Measurements from ENCODE around the gene APC.
"Not testable (repeated sequence)": the region's sequence is repeated elsewhere in the genome, so short reads cannot be mapped to it uniquely, and the experiment has no call there.

Gene APC

GRCh38 chr5:112716895-112717294 is 20.8 kb upstream of the APC start:
- not testable (repeated sequence) for DNase-seq (ENCODE audit: low spot score)

GRCh38 chr5:112717506-112718082 is 20.1 kb upstream of the APC start:
- DNase-seq (ENCODE audit: low spot score) = no peak

- no peak for DNase-seq (ENCODE audit: low spot score)
Observed at GRCh38 chr5:112718344-112718743, 19.3 kb upstream of the APC start.

GRCh38 chr5:112720576-112720975 is 17.1 kb upstream of the APC start:
- no peak for DNase-seq (ENCODE audit: low spot score)

- DNase-seq (ENCODE audit: low spot score) = no peak
Observed at GRCh38 chr5:112724901-112725300, 12.8 kb upstream of the APC start.

- DNase-seq (ENCODE audit: low spot score) = no peak
Observed at GRCh38 chr5:112729630-112730029, 8.1 kb upstream of the APC start.

- no peak for DNase-seq (ENCODE audit: low spot score)
Observed at GRCh38 chr5:112732131-112732530, 5.6 kb upstream of the APC start.

GRCh38 chr5:112733586-112733985 is 4.1 kb upstream of the APC start:
- no peak for DNase-seq (ENCODE audit: low spot score)

GRCh38 chr5:112734597-112734996 is 3.1 kb upstream of the APC start:
- no peak for DNase-seq (ENCODE audit: low spot score)

- DNase-seq (ENCODE audit: low spot score) = no peak
Observed at GRCh38 chr5:112735702-112736101, 2.0 kb upstream of the APC start.

- DNase-seq (ENCODE audit: low spot score) = no peak
Observed at GRCh38 chr5:112737070-112737462, 619 bp upstream of the APC start.

- no peak for DNase-seq (ENCODE audit: low spot score)
Observed at GRCh38 chr5:112738191-112738560, 491 bp downstream of the APC start.

- DNase-seq (ENCODE audit: low spot score) = no peak
Observed at GRCh38 chr5:112742424-112742823, 4.7 kb downstream of the APC start.

- no peak for DNase-seq (ENCODE audit: low spot score)
Observed at GRCh38 chr5:112743631-112744030, 5.9 kb downstream of the APC start.

- DNase-seq (ENCODE audit: low spot score) = no peak
Observed at GRCh38 chr5:112752335-112752734, 14.7 kb downstream of the APC start.

- no peak for DNase-seq (ENCODE audit: low spot score)
Observed at GRCh38 chr5:112755703-112756102, 18.0 kb downstream of the APC start.

- peak; percentile 15 for DNase-seq (ENCODE audit: low spot score)
Observed at GRCh38 chr5:112757468-112758208, 20.0 kb downstream of the APC start.

GRCh38 chr5:112758676-112759075 is 21.0 kb downstream of the APC start:
- no peak for DNase-seq (ENCODE audit: low spot score)

- no peak for DNase-seq (ENCODE audit: low spot score)
Observed at GRCh38 chr5:112762113-112762810, 24.6 kb downstream of the APC start.

- DNase-seq (ENCODE audit: low spot score) = no peak
Observed at GRCh38 chr5:112763165-112763564, 25.5 kb downstream of the APC start.

GRCh38 chr5:112772124-112772523 is 34.4 kb downstream of the APC start:
- no peak for DNase-seq (ENCODE audit: low spot score)

- no peak for DNase-seq (ENCODE audit: low spot score)
Observed at GRCh38 chr5:112776301-112776856, 38.7 kb downstream of the APC start.

GRCh38 chr5:112779531-112779930 is 41.8 kb downstream of the APC start:
- DNase-seq (ENCODE audit: low spot score) = no peak
